Smooth muscle cell (in vitro differentiated cells): ENCODE results near the gene SETD1B. TPM values are rescaled to one million over a fixed set of nuclear protein-coding genes. Genes with fewer than 3 reads are reported as not detected.

Experiments
- DNase-seq: peaks from one replicate; lab custom pipeline; 2025; ENCODE audit not compliant: unreplicated experiment; lab: John Stamatoyannopoulos, UW
- H2AFZ ChIP-seq: fragments of 200-600 bp; sonication (generic); 2 replicates; pipeline ENCODE4 v1.6.0; 2016; ENCODE audit warnings: antibody characterized with exemption, low read depth, mild to moderate bottlenecking
- H3F3A ChIP-seq: fragments of 200-600 bp; sonication (generic); 2 replicates; pipeline ENCODE4 v1.6.0; 2017; ENCODE audit warnings: antibody characterized with exemption, low read depth
- H3K27ac ChIP-seq: fragments of 200-600 bp; sonication (generic); 2 replicates; pipeline ENCODE4 v1.5.1; 2016; ENCODE audit warnings: low read depth, mild to moderate bottlenecking
- H3K27me3 ChIP-seq: fragments of 200-600 bp; sonication (generic); 2 replicates; pipeline ENCODE4 v1.6.1; 2016; ENCODE audit warnings: low read depth, mild to moderate bottlenecking
- H3K36me3 ChIP-seq: fragments of 200-600 bp; sonication (generic); 2 replicates; pipeline ENCODE4 v1.5.1; 2016; ENCODE audit warnings: low read depth
- H3K4me1 ChIP-seq: fragments of 200-600 bp; sonication (generic); 2 replicates; pipeline ENCODE4 v1.5.1; 2016; ENCODE audit warnings: low read depth
- H3K4me2 ChIP-seq: fragments of 200-600 bp; sonication (generic); 2 replicates; pipeline ENCODE4 v1.6.0; 2016; ENCODE audit warnings: mild to moderate bottlenecking
- H3K4me3 ChIP-seq: fragments of 200-600 bp; sonication (generic); 2 replicates; pipeline ENCODE4 v1.5.1; 2016; ENCODE audit warnings: mild to moderate bottlenecking
- H3K79me2 ChIP-seq: fragments of 200-600 bp; sonication (generic); 2 replicates; pipeline ENCODE4 v1.6.0; 2016; ENCODE audit warnings: low read depth, mild to moderate bottlenecking
- H3K9ac ChIP-seq: fragments of 200-600 bp; sonication (generic); 2 replicates; pipeline ENCODE4 v1.6.0; 2016; ENCODE audit warnings: low read depth
- H3K9me3 ChIP-seq: fragments of 200-600 bp; sonication (generic); replicated peaks from 2 replicates; pipeline ENCODE4 v1.5.1; 2016; ENCODE audit warnings: low read depth
- H4K20me1 ChIP-seq: fragments of 200-600 bp; sonication (generic); 2 replicates; pipeline ENCODE4 v1.6.0; 2016; ENCODE audit warnings: low read depth
- CTCF ChIP-seq: fragments of 200-600 bp; sonication (generic); IDR thresholded peaks from 2 replicates; pipeline ENCODE4 v1.5.1; 2017; ENCODE audit warnings: borderline replicate concordance, mild to moderate bottlenecking, antibody characterized with exemption; ENCODE audit not compliant: insufficient read depth, poor library complexity, severe bottlenecking
- WGBS: methylation state at CpG from one replicate; pipeline ENCODE4 v1.1.7; 2016; ENCODE audit warnings: low lambda C conversion rate; 5-methylcytosine and 5-hydroxymethylcytosine counted together
- polyA plus RNA-seq: library from polyadenylated mRNA; unstranded; fragments of >200 nt; fragmentation: Nextera tagmentation; extraction: Ambion mirVana; gene quantifications from 2 replicates; pipeline ENCODE4 v1.2.1, GENCODE V29; 2016
- total RNA-seq: library from RNA; depleted of rRNA; stranded (reverse); fragments of >200 nt; gene quantifications from 2 replicates; pipeline ENCODE4 v1.2.3, GENCODE V29; 2014

The SETD1B gene
- total and polyA plus RNA-seq, 2 experiments from 2014 or later = 1.9 to 4.2 TPM

DNA sequence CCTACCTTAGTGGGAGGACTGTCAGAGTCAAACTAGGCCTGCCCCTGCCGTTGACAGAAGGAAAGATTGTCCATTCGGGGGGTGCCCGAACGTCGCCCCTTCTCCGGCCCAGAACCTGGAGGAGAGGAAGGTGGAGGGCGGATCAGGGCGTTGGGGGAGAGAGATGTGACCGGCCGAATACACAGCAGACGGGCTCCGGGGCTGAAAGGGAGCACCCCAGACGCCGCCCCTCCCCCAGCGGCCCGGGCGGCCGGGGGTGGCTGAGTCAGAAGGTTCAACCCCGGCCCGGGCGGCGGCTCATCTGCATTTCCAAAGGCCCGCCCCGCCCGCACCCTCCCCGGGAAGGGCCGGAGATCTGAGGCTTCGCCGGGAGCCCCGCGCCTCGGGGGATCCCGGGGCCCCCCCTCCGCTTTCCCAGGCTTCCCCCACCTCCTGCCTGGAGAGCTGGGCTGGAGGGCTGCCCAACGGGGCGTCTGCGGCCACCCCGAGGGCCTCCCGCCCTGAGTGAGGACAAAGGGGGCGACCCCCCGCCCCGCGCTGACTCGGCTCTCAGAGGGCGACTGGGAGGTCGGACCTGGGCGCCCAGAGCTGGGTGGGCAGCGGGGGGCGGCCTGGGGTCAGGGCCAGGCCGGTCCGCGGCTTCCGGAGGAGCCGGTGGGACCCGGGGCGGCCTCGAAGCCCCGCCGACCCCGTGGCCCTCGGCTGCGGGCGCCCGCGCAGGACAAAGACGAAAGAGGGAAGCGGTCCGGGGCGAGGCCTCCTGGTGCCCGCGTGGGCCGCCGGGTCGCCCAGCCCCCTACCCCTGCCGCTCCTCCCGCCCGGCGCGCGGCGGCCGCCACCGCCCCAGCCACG, 3.7 kb upstream of the SETD1B start:
- Histone ChIP-seq H3K4me2 (peak overlapping the region; percentile 99), H3K9me3 (no peaks in the 10 kb centered on the region), H3K9ac (peak overlapping the region; percentile 98), H3F3A (peaks cover 30% of the 10 kb centered on the region), H2AFZ (no peak overlapping the region), H3K4me3 (peak overlapping the region; percentile 82), H3K4me1 (peaks cover 38% of the 10 kb centered on the region), H4K20me1 (peaks cover 37% of the 10 kb centered on the region), H3K36me3 (no peaks in the 10 kb centered on the region), H3K27ac (peak overlapping the region; percentile 99), H3K27me3 (no peaks in the 10 kb centered on the region), H3K79me2 (peaks cover 53% of the 10 kb centered on the region)
- DNase-seq = peak; percentile 59
- under 1% methylated on average over 40 of the region's 84 CpGs for WGBS
- TF ChIP-seq CTCF = no peak

DNA sequence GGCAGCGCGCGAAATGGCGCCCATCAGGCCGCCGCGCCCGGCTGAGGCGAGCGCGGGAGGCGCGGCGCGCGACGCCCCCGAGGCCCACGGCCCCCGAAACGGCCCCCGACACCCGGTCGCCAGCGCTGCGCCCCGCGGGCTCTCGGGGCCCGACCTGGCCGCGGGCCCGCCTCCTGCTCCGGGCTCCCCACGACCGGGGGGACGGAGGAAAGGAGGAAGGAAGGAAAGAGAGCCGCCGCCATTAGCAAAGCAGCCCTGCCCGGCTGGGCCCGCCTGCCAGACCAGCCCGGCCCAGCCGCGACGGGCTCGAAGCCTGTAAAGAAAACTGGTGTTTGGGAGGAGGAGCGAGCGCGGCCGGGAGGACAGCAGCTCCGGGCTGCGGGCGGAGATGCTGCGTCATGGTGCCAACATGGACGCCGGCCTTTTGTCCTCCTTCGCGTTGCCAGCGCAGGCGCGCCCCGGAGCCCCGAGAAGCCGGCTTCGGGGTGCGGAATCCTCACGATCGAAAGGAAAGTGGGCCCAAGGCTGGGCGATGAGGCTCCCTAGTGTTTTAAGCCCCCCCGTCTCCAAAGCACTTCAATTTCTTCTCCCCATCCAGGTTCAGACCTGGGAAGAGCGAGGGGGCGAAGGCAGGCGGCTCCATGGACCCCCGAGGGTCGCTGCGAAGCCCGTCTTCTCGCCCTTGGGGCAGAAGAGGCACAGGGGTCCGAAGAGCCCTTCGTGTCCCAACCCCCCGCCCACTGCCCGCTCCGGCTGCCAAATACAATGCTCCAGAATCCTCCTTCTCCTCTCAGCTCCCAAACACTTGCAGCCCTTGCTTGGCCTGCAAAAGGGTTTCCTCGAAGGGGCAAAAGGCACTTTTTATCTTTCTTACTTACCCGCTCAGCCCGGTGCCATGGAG, 2.9 kb upstream of the SETD1B start:
- H2AFZ ChIP-seq = no peak overlapping the region
- H3K4me2 ChIP-seq = peak overlapping the region; percentile 99
- H3K79me2 ChIP-seq = peaks cover 62% of the 10 kb centered on the region
- peaks cover 35% of the 10 kb centered on the region for H4K20me1 ChIP-seq
- H3K36me3 ChIP-seq = no peaks in the 10 kb centered on the region
- no peaks in the 10 kb centered on the region for H3K9me3 ChIP-seq
- 1% methylated on average over 54 of the region's 86 CpGs for WGBS
- no peak for TF ChIP-seq CTCF
- DNase-seq = peak; percentile 25
- peak overlapping the region; percentile 95 for H3K9ac ChIP-seq
- peak overlapping the region; percentile 99 for H3K27ac ChIP-seq
- H3K27me3 ChIP-seq = no peaks in the 10 kb centered on the region
- peaks cover 24% of the 10 kb centered on the region for H3F3A ChIP-seq
- peaks cover 46% of the 10 kb centered on the region for H3K4me1 ChIP-seq
- peak overlapping the region; percentile 82 for H3K4me3 ChIP-seq

- Histone ChIP-seq H4K20me1 (peaks cover 38% of the 10 kb centered on the region), H3K9ac (peak overlapping the region; percentile 95), H3K27me3 (no peaks in the 10 kb centered on the region), H3K36me3 (no peaks in the 10 kb centered on the region), H3K79me2 (peaks cover 65% of the 10 kb centered on the region), H2AFZ (no peak overlapping the region), H3K9me3 (no peaks in the 10 kb centered on the region), H3K4me1 (peaks cover 53% of the 10 kb centered on the region), H3F3A (peaks cover 22% of the 10 kb centered on the region), H3K4me2 (peak overlapping the region; percentile 99), H3K4me3 (peak overlapping the region; percentile 82), H3K27ac (peak overlapping the region; percentile 99)
- WGBS = 3% methylated on average over 18 of the region's 18 CpGs
- DNase-seq = no peak
- TF ChIP-seq CTCF = no peak
These were observed 2.0 kb upstream of the SETD1B start for GRCh38 chr12:121801595-121802484.
